Transverse colon (tissue), 4 donors: ENCODE results near the gene PFKFB2. TPM values are rescaled to one million over a fixed set of nuclear protein-coding genes. Genes with fewer than 3 reads are reported as not detected.

Source experiments
- DNase-seq: peaks from one replicate; pipeline ENCODE4 v3.0.0-alpha.2; 2019
- H3K27ac ChIP-seq, 4 donors: fragments of 200-600 bp; sonication (generic); 2 replicates each; pipeline ENCODE4 v1.5.1; 2016 to 2018; ENCODE audit warnings: inconsistent platforms in 4 of 4
- H3K27me3 ChIP-seq: fragments of 200-600 bp; sonication (generic); 2 replicates; pipeline ENCODE4 v1.5.1; 2017; ENCODE audit warnings: inconsistent platforms
- H3K36me3 ChIP-seq, 4 donors: fragments of 200-600 bp; sonication (generic); 2 replicates each; pipeline ENCODE4 v1.5.1; 2017 to 2019; ENCODE audit warnings: inconsistent platforms in 4 of 4
- H3K4me1 ChIP-seq, 4 donors: fragments of 200-600 bp; sonication (generic); 2 replicates each; pipeline ENCODE4 v1.5.1; 2017 to 2020; ENCODE audit warnings: inconsistent platforms in 4 of 4
- H3K4me3 ChIP-seq, 4 donors: fragments of 200-600 bp; sonication (generic); 1 replicate in 1 of 4; 2 replicates in 3 of 4; pipeline versions ENCODE4 v1.5.1 to v1.6.1; 2017 to 2019; ENCODE audit warnings: inconsistent platforms in 4 of 4
- H3K9me3 ChIP-seq, 2 donors: fragments of 200-600 bp; sonication (generic); 2 replicates each; pipeline ENCODE4 v1.5.1; 2017 to 2019; ENCODE audit warnings: inconsistent platforms in 2 of 2
- CTCF ChIP-seq, 5 experiments: fragments of 200-600 bp in 3 of 5; fragments of 450-650 bp in 2 of 5; sonication (generic) in 3 of 5; IDR thresholded peaks; 1 replicate in 2 of 5; 2 replicates in 3 of 5; pipeline ENCODE4 v1.5.1; 2016 to 2017; ENCODE audit warnings: antibody characterized with exemption in 5 of 5, inconsistent platforms in 3 of 5, mild to moderate bottlenecking in 2 of 5, moderate library complexity in 1 of 5
- EP300 ChIP-seq: sonication (generic); formaldehyde crosslinking; IDR thresholded peaks from one replicate; pipeline ENCODE4 v1.6.1; 2017; ENCODE audit warnings: antibody characterized with exemption, low read depth
- POLR2A ChIP-seq: fragments of 450-650 bp; IDR thresholded peaks from one replicate; pipeline ENCODE4 v1.6.1; 2016; ENCODE audit warnings: antibody characterized with exemption, mild to moderate bottlenecking, moderate library complexity
- POLR2AphosphoS5 ChIP-seq, 3 donors: sonication (generic); formaldehyde crosslinking; IDR thresholded peaks; one replicate each; pipeline ENCODE4 v1.6.1; 2016; ENCODE audit warnings: antibody characterized with exemption in 3 of 3
- WGBS, 2 donors: methylation state at CpG; one replicate each; pipeline ENCODE4 v1.1.5; 2018; ENCODE audit warnings: low coverage in 1 of 2; 5-methylcytosine and 5-hydroxymethylcytosine counted together
- in situ Hi-C, 4 donors: fragments of 200-750 bp; cut with MboI; loops; one replicate each; pipeline versions ENCODE4 v1.15.0 to v1.15.1; 2017; ENCODE audit warnings: low sequenced_read_pairs in 3 of 4, low pct_ligation_motif_present in 1 of 4, low pct_unique_long_range_greater_than_20kb in 1 of 4
- intact Hi-C: fragments of 100-400 bp; cut with DNase I; formaldehyde crosslinking; loops from one replicate; pipeline ENCODE4 v1.15.1; 2023; ENCODE audit warnings: low total_unique reads
- total RNA-seq, 4 donors: library from RNA; depleted of rRNA; stranded (reverse); fragments of >200 nt; gene quantifications; one replicate each; pipeline ENCODE4 v1.1.0, GENCODE V29; 2016

The PFKFB2 gene
- total RNA-seq, 4 donors from 2014 or later, result 84.2 to 155 (median 91.1) TPM

- H3K36me3 ChIP-seq, result no peaks in the 10 kb centered on the region
- no peaks in the 10 kb centered on the region for H3K27me3 ChIP-seq
- peaks cover 3 to 63% (median 26%) of the 10 kb centered on the region in 4 donors for H3K4me1 ChIP-seq
- TF ChIP-seq EP300, result no peak
- no peak for TF ChIP-seq POLR2A
- TF ChIP-seq POLR2AphosphoS5 (IDR thresholded peaks at IDR 0.05), result no peak
- no peak for TF ChIP-seq CTCF (IDR thresholded peaks at IDR 0.05)
- DNase-seq, result no peak
- intact Hi-C loops (no loop called here), in situ Hi-C loops (no loop called here)
- WGBS, 2 donors, result 38% methylated on average over 1 of the region's 1 CpG; no CpG with 5 or more reads in 1 of the 2 donors
- H3K9me3 ChIP-seq, result no peaks in the 10 kb centered on the region
- peak overlapping the region; percentile 85 to 90 (median 88) for H3K27ac ChIP-seq
- H3K4me3 ChIP-seq, result peak overlapping the region in 3 of 4 donors; percentile 27 to 51 (median 31)
Measured at GRCh38 chr1:207031016-207031415, 22.1 kb upstream of the PFKFB2 start.

GRCh38 chr1:207031632-207032264, 21.3 kb upstream of the PFKFB2 start:
- H3K9me3 ChIP-seq, result no peaks in the 10 kb centered on the region
- TF ChIP-seq EP300, result peak; percentile 28
- TF ChIP-seq CTCF (IDR thresholded peaks at IDR 0.05), result no peak
- TF ChIP-seq POLR2AphosphoS5 (IDR thresholded peaks at IDR 0.05), result peak in 2 of 3 donors; percentile 52 to 83
- peak; percentile 53 for TF ChIP-seq POLR2A
- intact Hi-C loops, result no loop called here
- H3K27me3 ChIP-seq, result no peaks in the 10 kb centered on the region
- in situ Hi-C loops, result no loop called here
- H3K4me1 ChIP-seq, result peaks cover 3 to 55% (median 20%) of the 10 kb centered on the region in 4 donors
- 18 to 41% methylated on average over 2 to 7 of the region's 7 CpGs for WGBS, 2 donors
- DNase-seq, result peak; percentile 82
- no peaks in the 10 kb centered on the region for H3K36me3 ChIP-seq
- H3K27ac ChIP-seq, result peak overlapping the region; percentile 85 to 90 (median 88)
- peak overlapping the region in 3 of 4 donors; percentile 27 to 51 (median 31) for H3K4me3 ChIP-seq

- no peaks in the 10 kb centered on the region for H3K9me3 ChIP-seq
- 0 to 8% methylated on average over 1 of the region's 1 CpG for WGBS, 2 donors
- in situ Hi-C loops, result no loop called here
- intact Hi-C loops, result no loop called here
- no peak for TF ChIP-seq EP300
- TF ChIP-seq POLR2A, result peak; percentile 93
- TF ChIP-seq POLR2AphosphoS5 (IDR thresholded peaks at IDR 0.05), result peak; percentile 82 to 96 (median 89)
- TF ChIP-seq CTCF (IDR thresholded peaks at IDR 0.05), result no peak
- H3K4me3 ChIP-seq, result peak within 1 kb of the TSS in 3 of 4 donors; percentile 27 to 51 (median 31)
- peaks cover 3 to 47% (median 19%) of the 10 kb centered on the region in 4 donors for H3K4me1 ChIP-seq
- peak within 1 kb of the TSS; percentile 85 to 90 (median 88) for H3K27ac ChIP-seq
- DNase-seq, result peak; percentile 88
- no peaks in the 10 kb centered on the region for H3K36me3 ChIP-seq
- no peaks in the 10 kb centered on the region for H3K27me3 ChIP-seq
Measured at GRCh38 chr1:207032528-207033017, 20.5 kb upstream of the PFKFB2 start, which contains the start of gene C1orf116. Gene C1orf116, minus strand, starts transcription at chr1:207032756. Its CDS starts 5,158 bp downstream, at chr1:207027598.

- TF ChIP-seq POLR2AphosphoS5 (IDR thresholded peaks at IDR 0.05) (no peak), CTCF (IDR thresholded peaks at IDR 0.05) (no peak), POLR2A (no peak), EP300 (no peak)
- no peaks in the 10 kb centered on the region for H3K9me3 ChIP-seq
- H3K27me3 ChIP-seq, result no peaks in the 10 kb centered on the region
- DNase-seq, result no peak
- H3K27ac ChIP-seq, result peak overlapping the region; percentile 73 to 90 (median 81)
- in situ Hi-C loops, result no loop called here
- intact Hi-C loops, result no loop called here
- no peak overlapping the region for H3K4me3 ChIP-seq
- 55 to 59% methylated on average over 2 of the region's 2 CpGs for WGBS, 2 donors
- peaks cover 3 to 40% (median 15%) of the 10 kb centered on the region in 4 donors for H3K4me1 ChIP-seq
- no peaks in the 10 kb centered on the region for H3K36me3 ChIP-seq
Measured at GRCh38 chr1:207033302-207033701, 19.8 kb upstream of the PFKFB2 start.
